ENCODE results near the gene MAD1L1.
A peak's percentile ranks its signal among the peaks of the same experiment; 100 is the strongest.
"Not testable (repeated sequence)": the region's sequence is repeated elsewhere in the genome, so short reads cannot be mapped to it uniquely, and the experiment has no call there.

Gene MAD1L1

GRCh38 chr7:1930381-1931065 is 302.2 kb downstream of the MAD1L1 start:
- no peak for DNase-seq

- not testable (repeated sequence) for DNase-seq
Measured at GRCh38 chr7:1929349-1929925, 303.3 kb downstream of the MAD1L1 start.

GRCh38 chr7:1928645-1929348 is 303.9 kb downstream of the MAD1L1 start:
- DNase-seq: no peak

GRCh38 chr7:1927937-1928644 is 304.7 kb downstream of the MAD1L1 start:
- no peak for DNase-seq

GRCh38 chr7:1926908-1927306 is 305.8 kb downstream of the MAD1L1 start:
- peak; percentile 38 for DNase-seq

- DNase-seq: peak; percentile 58
Measured at GRCh38 chr7:1925973-1926907, 306.5 kb downstream of the MAD1L1 start.

- DNase-seq: peak; percentile 30
Measured at GRCh38 chr7:1925349-1925748, 307.4 kb downstream of the MAD1L1 start.

GRCh38 chr7:1924258-1924817 is 308.4 kb downstream of the MAD1L1 start:
- no peak for DNase-seq

- no peak for DNase-seq
Measured at GRCh38 chr7:1923409-1924257, 309.1 kb downstream of the MAD1L1 start.

- DNase-seq: no peak
Measured at GRCh38 chr7:1922870-1923236, 309.9 kb downstream of the MAD1L1 start.

- no peak for DNase-seq
Measured at GRCh38 chr7:1922071-1922869, 310.5 kb downstream of the MAD1L1 start.

- DNase-seq: no peak
Measured at GRCh38 chr7:1920881-1921280, 311.9 kb downstream of the MAD1L1 start.

GRCh38 chr7:1920266-1920681 is 312.5 kb downstream of the MAD1L1 start:
- DNase-seq: peak; percentile 50

- DNase-seq: no peak
Measured at GRCh38 chr7:1919539-1920265, 313.0 kb downstream of the MAD1L1 start.

- DNase-seq: no peak
Measured at GRCh38 chr7:1918881-1919525, 313.7 kb downstream of the MAD1L1 start.

- no peak for DNase-seq
Measured at GRCh38 chr7:1918063-1918645, 314.6 kb downstream of the MAD1L1 start.

- DNase-seq: no peak
Measured at GRCh38 chr7:1917221-1918062, 315.3 kb downstream of the MAD1L1 start.

GRCh38 chr7:1916601-1916970 is 316.2 kb downstream of the MAD1L1 start:
- DNase-seq: no peak

Measured in CD4-positive, alpha-beta T cell treated with Interleukin-10 for 1 hour (primary cell).